ENCODE results near the gene GPR50.

- TF ChIP-seq BHLHE40 (IDR thresholded peaks at IDR 0.05; ENCODE audit: borderline replicate concordance): no peak
- no peak for TF ChIP-seq SP1 (IDR thresholded peaks at IDR 0.05)
- TF ChIP-seq ELF4 (IDR thresholded peaks at IDR 0.05): no peak
- TF ChIP-seq TARDBP (IDR thresholded peaks at IDR 0.05): no peak
- no peak for TF ChIP-seq NFRKB (IDR thresholded peaks at IDR 0.05)
- no peak for TF ChIP-seq SUZ12 (IDR thresholded peaks at IDR 0.05)
- TF ChIP-seq ARNT (IDR thresholded peaks at IDR 0.05): no peak
These were observed 4.7 kb downstream of the GPR50 start for GRCh38 chrX:151181088-151181487.
